Common myeloid progenitor, CD34-positive (primary cell): ENCODE data around the gene HS6ST3. TPM values are rescaled to one million over a fixed set of nuclear protein-coding genes. Genes with fewer than 3 reads are reported as not detected.
"Not testable (repeated sequence)": the region's sequence is repeated elsewhere in the genome, so short reads cannot be mapped to it uniquely, and the experiment has no call there.

Experiments used
- CTCF ChIA-PET: fragments of 350-600 bp; sonication (Branson Sonifier 250); formaldehyde crosslinking; loops from one replicate; lab custom pipeline; 2021; ENCODE audit warnings: antibody characterized with exemption; lab: Charles Lee
- POLR2A ChIA-PET: fragments of 350-600 bp; sonication (Branson Sonifier 250); formaldehyde crosslinking; loops from one replicate; lab custom pipeline; 2021; ENCODE audit warnings: antibody characterized with exemption; lab: Charles Lee
- DNase-seq, 3 donors: peaks; one replicate each; pipeline versions ENCODE4 v3.0.0 to v3.0.0-alpha.2; 2013
- H3K27ac ChIP-seq, 2 experiments: 1 replicate in 1 of 2; 2 replicates in 1 of 2; pipeline ENCODE4 v1.7.0; 2013; ENCODE audit warnings: inconsistent platforms in 2 of 2, low read length in 2 of 2, mild to moderate bottlenecking in 2 of 2, low read depth in 1 of 2, moderate library complexity in 1 of 2; ENCODE audit not compliant: severe bottlenecking in 2 of 2, insufficient read depth in 1 of 2, poor library complexity in 1 of 2
- H3K27me3 ChIP-seq, 5 experiments: replicated peaks in 2 of 5; 1 replicate in 3 of 5; 2 replicates in 2 of 5; pipeline versions ENCODE4 v1.6.1 to v1.7.0; 2013; ENCODE audit warnings: low read length in 4 of 5, mild to moderate bottlenecking in 2 of 5, moderate library complexity in 2 of 5, inconsistent platforms in 1 of 5; ENCODE audit not compliant: insufficient read depth in 5 of 5, control insufficient read depth in 4 of 5
- H3K36me3 ChIP-seq, 4 experiments: 1 replicate in 2 of 4; 2 replicates in 2 of 4; pipeline versions ENCODE4 v1.6.1 to v1.7.0; 2013; ENCODE audit warnings: low read length in 3 of 4, control low read depth in 1 of 4, mild to moderate bottlenecking in 1 of 4; ENCODE audit not compliant: control insufficient read depth in 4 of 4, insufficient read depth in 4 of 4
- H3K4me1 ChIP-seq, 4 experiments: 1 replicate in 3 of 4; 2 replicates in 1 of 4; pipeline versions ENCODE4 v1.6.1 to v1.7.1; 2013; ENCODE audit warnings: low read length in 3 of 4, mild to moderate bottlenecking in 3 of 4, control low read depth in 1 of 4, inconsistent platforms in 1 of 4, moderate library complexity in 1 of 4; ENCODE audit not compliant: control insufficient read depth in 4 of 4, insufficient read depth in 4 of 4; ENCODE audit errors: control extremely low read depth in 1 of 4
- H3K4me3 ChIP-seq, 7 experiments: 1 replicate in 4 of 7; 2 replicates in 3 of 7; pipeline versions ENCODE4 v1.5.1 to v1.7.0; 2013; ENCODE audit warnings: mild to moderate bottlenecking in 7 of 7, low read length in 6 of 7, moderate library complexity in 6 of 7, inconsistent platforms in 2 of 7, low read depth in 2 of 7, control low read depth in 1 of 7; ENCODE audit not compliant: insufficient read depth in 4 of 7, control insufficient read depth in 1 of 7; ENCODE audit errors: extremely low read depth in 1 of 7
- H3K9me3 ChIP-seq, 5 experiments: 1 replicate in 4 of 5; 2 replicates in 1 of 5; pipeline versions ENCODE4 v1.6.1 to v1.7.1; 2013; ENCODE audit warnings: low read length in 4 of 5, mild to moderate bottlenecking in 2 of 5, inconsistent platforms in 1 of 5, low read depth in 1 of 5, moderate library complexity in 1 of 5; ENCODE audit not compliant: control insufficient read depth in 4 of 5, insufficient read depth in 2 of 5; ENCODE audit errors: control extremely low read depth in 1 of 5
- WGBS: methylation state at CpG from one replicate; pipeline ENCODE4 v1.1.5; 2013; ENCODE audit not compliant: insufficient coverage; 5-methylcytosine and 5-hydroxymethylcytosine counted together
- polyA plus RNA-seq: library from polyadenylated mRNA; unstranded; fragments of 120-200 nt; gene quantifications from one replicate; pipeline ENCODE4 v1.2.1, GENCODE V29; 2013

HS6ST3 gene
- polyA plus RNA-seq, result not detected

DNA sequence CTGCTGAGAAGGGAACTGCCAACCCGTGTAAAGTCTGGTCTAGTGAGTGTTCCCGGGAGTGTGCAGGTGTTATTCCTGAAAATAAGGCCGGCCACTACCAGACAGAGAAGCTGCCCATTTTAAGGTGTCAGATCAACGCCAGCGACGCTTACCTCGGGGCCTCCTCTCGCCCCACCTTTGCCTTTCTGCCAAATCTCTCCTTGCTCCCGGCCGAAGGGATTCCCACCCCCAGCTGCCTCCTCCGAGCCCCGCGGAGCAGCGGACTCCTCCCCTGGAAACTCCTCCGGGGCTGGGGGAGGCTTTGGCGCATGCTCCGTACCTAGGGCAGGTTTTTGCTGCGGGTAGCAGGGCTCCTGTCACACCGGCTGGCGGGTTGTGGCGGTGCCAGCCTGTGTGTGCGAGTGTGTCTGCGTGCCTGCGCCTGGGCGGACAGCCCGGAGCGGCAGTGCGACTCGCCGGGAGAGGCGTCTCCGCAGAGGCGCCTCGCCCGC lies at the start of gene HS6ST3:
Gene HS6ST3, plus strand, starts transcription at position 359 of the 491 bp plus-strand sequence.
- DNase-seq, result peak; percentile 9 to 53 (median 44)
- H3K27ac ChIP-seq, result no peak within 1 kb of the TSS
- ChIA-PET CTCF (no interaction called here), POLR2A (no interaction called here)
- no peaks in the 10 kb centered on the region for H3K9me3 ChIP-seq
- H3K4me1 ChIP-seq, result peaks cover 0 to 21% (median 12%) of the 10 kb centered on the region in 4 experiments
- WGBS, result under 1% methylated on average over 35 of the region's 35 CpGs
- no peaks in the 10 kb centered on the region for H3K36me3 ChIP-seq
- peak within 1 kb of the TSS in 6 of 7 experiments; percentile 45 to 66 (median 56) for H3K4me3 ChIP-seq
- H3K27me3 ChIP-seq, result peaks cover 24 to 75% (median 57%) of the 10 kb centered on the region in 5 experiments

DNA sequence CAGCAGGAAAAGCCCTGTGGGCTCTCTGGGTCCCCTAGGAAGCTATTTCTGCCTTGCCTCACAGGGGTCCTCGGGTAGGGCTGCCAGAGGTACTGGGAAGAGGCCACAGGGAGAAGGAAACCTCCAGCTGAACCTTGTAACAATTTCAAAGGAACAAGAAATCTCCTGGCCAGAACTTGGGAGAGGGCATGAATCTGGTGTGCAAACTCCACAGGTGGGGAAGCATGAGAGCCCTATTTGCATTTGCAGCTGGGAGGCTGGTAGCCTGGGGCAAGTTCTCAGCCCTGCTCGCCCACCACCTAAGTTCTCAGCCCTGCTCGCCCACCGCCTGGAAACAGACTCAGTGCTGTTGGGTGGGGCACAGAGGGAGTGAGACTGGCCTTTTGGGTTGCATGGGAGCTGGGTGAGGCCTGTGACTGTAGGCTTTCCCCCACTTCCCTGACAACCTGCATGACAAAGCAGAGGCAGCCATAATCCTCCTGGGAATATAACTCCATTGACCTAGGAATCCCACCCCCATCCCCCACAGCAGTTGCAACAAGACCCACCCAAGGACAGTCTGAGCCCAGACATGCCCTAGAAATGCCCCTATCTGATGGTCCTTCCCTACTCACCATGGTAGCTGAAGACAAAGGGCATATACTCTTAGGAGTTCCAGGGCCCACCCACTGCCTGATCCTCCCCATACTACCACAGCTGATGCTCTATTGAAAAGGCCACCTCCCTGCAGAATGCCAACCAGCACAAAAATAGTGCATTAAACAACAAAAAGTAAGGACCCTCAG lies 48.4 kb upstream of the HS6ST3 start:
- Histone ChIP-seq H3K36me3 (peaks cover 0 to 6% (median 3%) of the 10 kb centered on the region in 4 experiments), H3K4me3 (no peak overlapping the region), H3K27me3 (no peaks in the 10 kb centered on the region), H3K27ac (no peak overlapping the region), H3K9me3 (peaks cover 2 to 4% (median 3%) of the 10 kb centered on the region in 5 experiments), H3K4me1 (no peaks in the 10 kb centered on the region)
- DNase-seq, result no peak
- POLR2A ChIA-PET, result no interaction called here
- 97% methylated on average over 4 of the region's 4 CpGs for WGBS
- CTCF ChIA-PET, result interaction anchor here (1.9 to 2.0 kb wide), 2 partner anchors 7 to 21 kb away, joined by 4 to 5 read pairs; no protein-coding TSS in a partner anchor

GRCh38 chr13:96044238-96044637 lies 45.7 kb upstream of the HS6ST3 start:
- H3K36me3 ChIP-seq, result peaks cover 0 to 6% (median under 1%) of the 10 kb centered on the region in 4 experiments
- H3K27me3 ChIP-seq, result no peaks in the 10 kb centered on the region
- POLR2A ChIA-PET, result no interaction called here
- peaks cover 3 to 7% (median 4%) of the 10 kb centered on the region in 5 experiments for H3K9me3 ChIP-seq
- no peak overlapping the region for H3K4me3 ChIP-seq
- no peaks in the 10 kb centered on the region for H3K4me1 ChIP-seq
- 100% methylated on average over 1 of the region's 1 CpG for WGBS
- DNase-seq, result no peak
- CTCF ChIA-PET, result no interaction called here
- H3K27ac ChIP-seq, result no peak overlapping the region

DNA sequence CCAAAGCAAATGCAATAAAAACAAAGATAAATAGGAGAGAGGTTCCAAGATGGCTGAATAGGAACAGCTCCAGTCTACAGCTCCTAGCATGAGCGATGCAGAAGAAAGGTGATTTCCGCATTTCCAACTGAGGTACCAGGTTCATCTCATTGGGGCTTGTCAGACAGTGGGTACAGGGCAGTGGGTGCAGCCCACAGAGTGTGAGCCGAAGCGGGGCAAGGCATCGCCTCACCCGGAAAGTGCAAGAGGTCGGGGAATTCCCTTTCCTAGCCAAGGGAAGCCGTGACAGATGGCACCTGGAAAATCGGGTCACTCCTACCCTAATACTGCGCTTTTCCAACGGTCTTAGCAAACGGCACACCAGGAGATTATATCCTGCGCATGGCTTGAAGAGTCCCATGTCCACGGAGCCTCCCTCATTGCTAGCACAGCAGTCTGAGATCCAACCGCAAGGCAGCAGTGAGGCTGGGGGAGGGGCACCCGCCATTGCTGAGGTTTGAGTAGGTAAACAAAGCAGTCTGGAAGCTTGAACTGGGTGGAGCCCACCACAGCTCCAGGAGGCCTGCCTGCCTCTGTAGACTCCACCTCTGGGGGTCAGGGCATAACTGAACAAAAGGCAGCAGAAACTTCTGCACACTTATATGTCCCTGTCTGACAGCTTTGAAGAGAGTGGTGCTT lies 43.3 kb upstream of the HS6ST3 start:
- CTCF ChIA-PET, H3K36me3 ChIP-seq, H3K27ac ChIP-seq, H3K27me3 ChIP-seq, H3K4me3 ChIP-seq, DNase-seq, H3K4me1 ChIP-seq, H3K9me3 ChIP-seq, POLR2A ChIA-PET: not testable (repeated sequence)
- 97% methylated on average over 11 of the region's 16 CpGs for WGBS

DNA sequence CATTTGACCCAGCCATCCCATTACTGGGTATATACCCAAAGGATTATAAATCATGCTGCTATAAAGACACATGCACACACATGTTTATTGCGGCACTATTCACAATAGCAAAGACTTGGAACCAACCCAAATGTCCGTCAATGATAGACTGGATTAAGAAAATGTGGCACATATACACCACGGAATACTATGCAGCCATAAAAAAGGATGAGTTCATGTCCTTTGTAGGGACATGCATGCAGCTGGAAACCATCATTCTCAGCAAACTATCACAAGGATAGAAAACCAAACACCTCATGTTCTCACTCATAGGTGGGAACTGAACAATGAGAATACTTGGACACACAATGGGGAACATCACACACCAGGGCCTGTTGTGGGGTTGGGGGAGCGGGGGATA lies 39.0 kb upstream of the HS6ST3 start:
- CTCF ChIA-PET, POLR2A ChIA-PET, DNase-seq, H3K27ac ChIP-seq, H3K27me3 ChIP-seq, H3K36me3 ChIP-seq, H3K9me3 ChIP-seq, H3K4me3 ChIP-seq: not testable (repeated sequence)
- H3K4me1 ChIP-seq, result peaks cover 0 to 13% (median 4%) of the 10 kb centered on the region in 4 experiments
- no CpG with 5 or more reads among the region's 4 CpGs for WGBS

GRCh38 chr13:96051491-96051890 lies 38.4 kb upstream of the HS6ST3 start:
- H3K4me1 ChIP-seq, result peaks cover 0 to 13% (median 4%) of the 10 kb centered on the region in 4 experiments
- H3K36me3 ChIP-seq, POLR2A ChIA-PET, H3K9me3 ChIP-seq, H3K27ac ChIP-seq, H3K27me3 ChIP-seq, H3K4me3 ChIP-seq, DNase-seq, CTCF ChIA-PET: not testable (repeated sequence)
- WGBS, result no CpG with 5 or more reads among the region's 5 CpGs

GRCh38 chr13:96051946-96052345 lies 38.0 kb upstream of the HS6ST3 start:
- no CpG with 5 or more reads among the region's 3 CpGs for WGBS
- H3K9me3 ChIP-seq, H3K27ac ChIP-seq, H3K4me3 ChIP-seq, POLR2A ChIA-PET, DNase-seq, H3K36me3 ChIP-seq, H3K27me3 ChIP-seq: not testable (repeated sequence)
- peaks cover 0 to 13% (median 4%) of the 10 kb centered on the region in 4 experiments for H3K4me1 ChIP-seq
- CTCF ChIA-PET, result interaction anchor here (1.0 to 1.2 kb wide), 2 partner anchors 9 to 18 kb away, joined by 3 read pairs; no protein-coding TSS in a partner anchor
